ENCODE measurements around the gene CD36. TPM values are rescaled to one million over a fixed set of nuclear protein-coding genes. Genes with fewer than 3 reads are reported as not detected.
A peak's percentile ranks its signal among the peaks of the same experiment; 100 is the strongest.

The CD36 gene
- total RNA-seq, 1 experiment from 2014 or later = 0.46 TPM

DNA sequence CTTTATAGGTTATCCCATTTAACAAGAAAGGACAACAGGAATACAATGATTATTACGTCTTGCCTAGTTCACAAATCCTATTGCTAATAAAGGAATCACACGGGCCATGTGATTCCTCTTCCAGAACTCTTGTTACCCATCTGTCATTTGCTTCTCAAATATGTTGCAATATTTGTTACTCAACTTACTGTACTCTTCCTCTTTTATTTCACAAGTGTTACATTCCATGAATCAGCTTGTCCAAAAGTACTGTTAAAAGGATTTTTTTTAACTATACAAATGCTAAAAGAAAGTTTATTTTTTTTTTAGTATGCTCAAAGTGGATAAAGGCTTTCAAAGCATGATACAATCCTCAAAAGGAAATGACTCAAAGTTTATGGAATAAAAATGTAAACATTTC lies 3.9 kb upstream of the CD36 start:
- no peaks in the 10 kb centered on the region for H3K36me3 ChIP-seq (ENCODE audit: control insufficient read depth, insufficient read depth, low read length)
- ChIA-PET CTCF (no interaction called here), POLR2A (no interaction called here)
- no peak for ATAC-seq
- H3K27ac ChIP-seq (ENCODE audit: low read length) = no peak overlapping the region
- BruUV-seq (replicated peaks) = no TSS peak
- no peaks in the 10 kb centered on the region; the same call in 1 of the 2 replicates for H3K27me3 ChIP-seq (ENCODE audit: control insufficient read depth, insufficient read depth, low read length)
- peak; percentile 38 for DNase-seq (ENCODE audit: low read depth, low spot score)
- in situ Hi-C loops (cut with HindIII; ENCODE audit: low pct_unique_long_range_greater_than_20kb, low sequenced_read_pairs) (no loop called here), intact Hi-C loops (cut with micrococcal nuclease; ENCODE audit: unreplicated experiment) (no loop called here)
- H3K9me3 ChIP-seq (ENCODE audit: control insufficient read depth, insufficient read depth, low read depth, low read length) = peaks cover 6% of the 10 kb centered on the region; the same call in 1 of the 2 replicates
- TF ChIP-seq, protein P1, sequence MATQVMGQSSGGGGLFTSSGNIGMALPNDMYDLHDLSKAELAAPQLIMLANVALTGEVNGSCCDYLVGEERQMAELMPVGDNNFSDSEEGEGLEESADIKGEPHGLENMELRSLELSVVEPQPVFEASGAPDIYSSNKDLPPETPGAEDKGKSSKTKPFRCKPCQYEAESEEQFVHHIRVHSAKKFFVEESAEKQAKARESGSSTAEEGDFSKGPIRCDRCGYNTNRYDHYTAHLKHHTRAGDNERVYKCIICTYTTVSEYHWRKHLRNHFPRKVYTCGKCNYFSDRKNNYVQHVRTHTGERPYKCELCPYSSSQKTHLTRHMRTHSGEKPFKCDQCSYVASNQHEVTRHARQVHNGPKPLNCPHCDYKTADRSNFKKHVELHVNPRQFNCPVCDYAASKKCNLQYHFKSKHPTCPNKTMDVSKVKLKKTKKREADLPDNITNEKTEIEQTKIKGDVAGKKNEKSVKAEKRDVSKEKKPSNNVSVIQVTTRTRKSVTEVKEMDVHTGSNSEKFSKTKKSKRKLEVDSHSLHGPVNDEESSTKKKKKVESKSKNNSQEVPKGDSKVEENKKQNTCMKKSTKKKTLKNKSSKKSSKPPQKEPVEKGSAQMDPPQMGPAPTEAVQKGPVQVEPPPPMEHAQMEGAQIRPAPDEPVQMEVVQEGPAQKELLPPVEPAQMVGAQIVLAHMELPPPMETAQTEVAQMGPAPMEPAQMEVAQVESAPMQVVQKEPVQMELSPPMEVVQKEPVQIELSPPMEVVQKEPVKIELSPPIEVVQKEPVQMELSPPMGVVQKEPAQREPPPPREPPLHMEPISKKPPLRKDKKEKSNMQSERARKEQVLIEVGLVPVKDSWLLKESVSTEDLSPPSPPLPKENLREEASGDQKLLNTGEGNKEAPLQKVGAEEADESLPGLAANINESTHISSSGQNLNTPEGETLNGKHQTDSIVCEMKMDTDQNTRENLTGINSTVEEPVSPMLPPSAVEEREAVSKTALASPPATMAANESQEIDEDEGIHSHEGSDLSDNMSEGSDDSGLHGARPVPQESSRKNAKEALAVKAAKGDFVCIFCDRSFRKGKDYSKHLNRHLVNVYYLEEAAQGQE (IDR thresholded peaks at IDR 0.05; ENCODE audit: insufficient read depth in 1 of 2, low read depth in 2 of 2, low read length in 1 of 2) = no peak
- TF ChIP-seq, protein P2, sequence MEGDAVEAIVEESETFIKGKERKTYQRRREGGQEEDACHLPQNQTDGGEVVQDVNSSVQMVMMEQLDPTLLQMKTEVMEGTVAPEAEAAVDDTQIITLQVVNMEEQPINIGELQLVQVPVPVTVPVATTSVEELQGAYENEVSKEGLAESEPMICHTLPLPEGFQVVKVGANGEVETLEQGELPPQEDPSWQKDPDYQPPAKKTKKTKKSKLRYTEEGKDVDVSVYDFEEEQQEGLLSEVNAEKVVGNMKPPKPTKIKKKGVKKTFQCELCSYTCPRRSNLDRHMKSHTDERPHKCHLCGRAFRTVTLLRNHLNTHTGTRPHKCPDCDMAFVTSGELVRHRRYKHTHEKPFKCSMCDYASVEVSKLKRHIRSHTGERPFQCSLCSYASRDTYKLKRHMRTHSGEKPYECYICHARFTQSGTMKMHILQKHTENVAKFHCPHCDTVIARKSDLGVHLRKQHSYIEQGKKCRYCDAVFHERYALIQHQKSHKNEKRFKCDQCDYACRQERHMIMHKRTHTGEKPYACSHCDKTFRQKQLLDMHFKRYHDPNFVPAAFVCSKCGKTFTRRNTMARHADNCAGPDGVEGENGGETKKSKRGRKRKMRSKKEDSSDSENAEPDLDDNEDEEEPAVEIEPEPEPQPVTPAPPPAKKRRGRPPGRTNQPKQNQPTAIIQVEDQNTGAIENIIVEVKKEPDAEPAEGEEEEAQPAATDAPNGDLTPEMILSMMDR (IDR thresholded peaks at IDR 0.05) = no peak
- no peak for TF ChIP-seq POLR2AphosphoS5 (IDR thresholded peaks at IDR 0.05; ENCODE audit: low read depth, low read length)
- TF ChIP-seq SIN3A (IDR thresholded peaks at IDR 0.05; ENCODE audit: borderline replicate concordance, insufficient read depth, low read depth, low read length) = no peak
- no peak for TF ChIP-seq TCF7L2 (IDR thresholded peaks at IDR 0.05; ENCODE audit: low read depth, low read length)
- no peak overlapping the region for H3K4me3 ChIP-seq (ENCODE audit: low read depth in 2 of 2, low read length in 2 of 2)
- no peaks in the 10 kb centered on the region; the same call in 1 of the 2 replicates for H3K4me1 ChIP-seq (ENCODE audit: control insufficient read depth, insufficient read depth, low read length)

DNA sequence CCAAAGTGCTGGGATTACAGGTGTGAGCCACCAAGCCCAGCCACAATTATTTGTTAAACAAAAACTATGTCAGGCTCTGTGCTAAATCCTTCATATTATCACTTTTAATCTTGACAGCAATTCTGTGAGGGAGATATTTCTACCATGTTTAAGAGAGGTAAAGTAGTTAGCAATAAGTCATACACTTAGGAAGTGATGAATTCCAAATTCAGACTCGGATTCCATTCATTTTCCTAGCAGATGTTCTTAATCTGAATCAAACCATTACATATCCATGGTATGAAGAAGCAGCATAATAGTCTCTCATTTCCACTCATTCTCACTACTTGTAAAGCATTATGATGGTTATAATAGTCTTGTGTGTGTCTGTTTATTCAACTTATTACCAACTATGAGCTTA lies 2.9 kb upstream of the CD36 start:
- POLR2A ChIA-PET = interaction anchor here (0.6 kb wide), 1 partner anchor 185 kb away, joined by 7 read pairs; no protein-coding TSS in a partner anchor
- ATAC-seq = no peak

More for the DNA sequence above, 2.9 kb upstream of the CD36 start:
- Histone ChIP-seq H3K4me3 (ENCODE audit: low read depth in 2 of 2, low read length in 2 of 2) (no peak overlapping the region), H3K9me3 (ENCODE audit: control insufficient read depth, insufficient read depth, low read depth, low read length) (peaks cover 12% of the 10 kb centered on the region; the same call in 1 of the 2 replicates), H3K27ac (ENCODE audit: low read length) (no peak overlapping the region), H3K27me3 (ENCODE audit: control insufficient read depth, insufficient read depth, low read length) (no peaks in the 10 kb centered on the region; the same call in 1 of the 2 replicates), H3K36me3 (ENCODE audit: control insufficient read depth, insufficient read depth, low read length) (no peaks in the 10 kb centered on the region), H3K4me1 (ENCODE audit: control insufficient read depth, insufficient read depth, low read length) (no peaks in the 10 kb centered on the region; the same call in 1 of the 2 replicates)
- CTCF ChIA-PET = no interaction called here
- no peak for DNase-seq (ENCODE audit: low read depth, low spot score)
- no TSS peak for BruUV-seq (replicated peaks)
- TF ChIP-seq SIN3A (IDR thresholded peaks at IDR 0.05; ENCODE audit: borderline replicate concordance, insufficient read depth, low read depth, low read length) (no peak), TCF7L2 (IDR thresholded peaks at IDR 0.05; ENCODE audit: low read depth, low read length) (no peak), POLR2AphosphoS5 (IDR thresholded peaks at IDR 0.05; ENCODE audit: low read depth, low read length) (no peak)
- TF ChIP-seq, protein P2 (IDR thresholded peaks at IDR 0.05) = no peak
- TF ChIP-seq, protein P1 (IDR thresholded peaks at IDR 0.05; ENCODE audit: insufficient read depth in 1 of 2, low read depth in 2 of 2, low read length in 1 of 2) = no peak
- intact Hi-C loops (cut with micrococcal nuclease; ENCODE audit: unreplicated experiment) (no loop called here), in situ Hi-C loops (cut with HindIII; ENCODE audit: low pct_unique_long_range_greater_than_20kb, low sequenced_read_pairs) (no loop called here)

Measured in Panc1 (cell line).